GM23248 (cell line): Measurements from ENCODE around the gene LOXL3. TPM values are rescaled to one million over a fixed set of nuclear protein-coding genes. Genes with fewer than 3 reads are reported as not detected.
A peak's percentile ranks its signal among the peaks of the same experiment; 100 is the strongest.

ENCODE experiments used
- DNase-seq: peaks from one replicate; pipeline ENCODE4 v3.0.0-alpha.2; 2015
- H2AFZ ChIP-seq: fragments of 200-600 bp; sonication (generic); 2 replicates; pipeline ENCODE4 v1.6.1; 2016; ENCODE audit warnings: antibody characterized with exemption
- H3F3A ChIP-seq: fragments of 200-600 bp; sonication (generic); 2 replicates; pipeline ENCODE4 v1.6.1; 2016; ENCODE audit warnings: mild to moderate bottlenecking, antibody characterized with exemption, mixed run types; ENCODE audit not compliant: insufficient read depth
- H3K27ac ChIP-seq: fragments of 200-600 bp; sonication (generic); 2 replicates; pipeline ENCODE4 v1.5.1; 2016; ENCODE audit warnings: mild to moderate bottlenecking
- H3K27me3 ChIP-seq: fragments of 200-600 bp; sonication (generic); replicated peaks from 2 replicates; pipeline ENCODE4 v1.6.1; 2016; ENCODE audit warnings: mild to moderate bottlenecking; ENCODE audit not compliant: insufficient read depth
- H3K36me3 ChIP-seq: fragments of 200-600 bp; sonication (generic); 2 replicates; pipeline ENCODE4 v1.6.1; 2016; ENCODE audit warnings: low read depth, mild to moderate bottlenecking
- H3K4me1 ChIP-seq: fragments of 200-600 bp; sonication (generic); 2 replicates; pipeline ENCODE4 v1.6.1; 2016; ENCODE audit warnings: mild to moderate bottlenecking; ENCODE audit not compliant: insufficient read depth
- H3K4me2 ChIP-seq: fragments of 200-600 bp; sonication (generic); one replicate; pipeline ENCODE4 v1.6.1; 2016; ENCODE audit warnings: mild to moderate bottlenecking; ENCODE audit not compliant: unreplicated experiment
- H3K4me3 ChIP-seq: fragments of 200-600 bp; sonication (generic); 2 replicates; pipeline ENCODE4 v1.5.1; 2016; ENCODE audit warnings: mild to moderate bottlenecking
- H3K79me2 ChIP-seq: fragments of 200-600 bp; sonication (generic); 2 replicates; pipeline ENCODE4 v1.6.1; 2016; ENCODE audit warnings: mild to moderate bottlenecking; ENCODE audit not compliant: insufficient read depth
- H3K9ac ChIP-seq: fragments of 200-600 bp; sonication (generic); 2 replicates; pipeline ENCODE4 v1.6.1; 2016; ENCODE audit warnings: mild to moderate bottlenecking
- H3K9me2 ChIP-seq: fragments of 200-600 bp; sonication (generic); 2 replicates; pipeline ENCODE4 v1.6.1; 2016; ENCODE audit warnings: mixed run types, mild to moderate bottlenecking, moderate library complexity; ENCODE audit not compliant: insufficient read depth
- H3K9me3 ChIP-seq: fragments of 200-600 bp; sonication (generic); one replicate; pipeline ENCODE4 v1.6.1; 2017; ENCODE audit warnings: low read depth
- H4K20me1 ChIP-seq: fragments of 200-600 bp; sonication (generic); 2 replicates; pipeline ENCODE4 v1.6.0; 2016; ENCODE audit not compliant: insufficient read depth
- EZH2 ChIP-seq: fragments of 200-600 bp; sonication (generic); IDR thresholded peaks from 2 replicates; pipeline ENCODE4 v1.6.1; 2018; ENCODE audit warnings: antibody characterized with exemption, mild to moderate bottlenecking; ENCODE audit not compliant: insufficient read depth, poor library complexity, severe bottlenecking
- EZH2phosphoT487 ChIP-seq: fragments of 200-600 bp; sonication (generic); IDR thresholded peaks from 2 replicates; pipeline ENCODE4 v1.6.1; 2018; ENCODE audit warnings: antibody characterized with exemption, moderate library complexity, mild to moderate bottlenecking, low read depth; ENCODE audit not compliant: insufficient read depth
- WGBS, 2 experiments: methylation state at CpG; one replicate each; pipeline ENCODE4 v1.1.6; 2015 to 2017; ENCODE audit warnings: low lambda C conversion rate in 2 of 2, low coverage in 1 of 2; ENCODE audit errors: missing lambda C conversion rate in 2 of 2; 5-methylcytosine and 5-hydroxymethylcytosine counted together
- in situ Hi-C: fragments of 300-500 bp; cut with MboI; formaldehyde crosslinking; loops from 2 replicates; pipeline ENCODE4 v1.15.0; 2020
- polyA plus RNA-seq: library from polyadenylated mRNA; unstranded; fragments of >200 nt; fragmentation: Nextera tagmentation; extraction: Ambion mirVana; gene quantifications from 2 replicates; pipeline ENCODE4 v1.2.1, GENCODE V29; 2016
- total RNA-seq: library from RNA; depleted of rRNA; stranded (reverse); fragments of >200 nt; shearing (Covaris generic); gene quantifications from 2 replicates; pipeline ENCODE4 v1.2.3, GENCODE V29; 2014

The LOXL3 gene
- total and polyA plus RNA-seq, 2 experiments from 2014 or later, result 52.4 to 55.2 TPM

- Histone ChIP-seq H3K9ac (peak overlapping the region; percentile 74), H3K27ac (peak overlapping the region; percentile 56)
- in situ Hi-C loops, result loop anchor here (5.0 kb wide), 1 partner anchor 84 kb away; no protein-coding TSS in a partner anchor
Observed at GRCh38 chr2:74503506-74504475, 50.0 kb downstream of the LOXL3 start.

GRCh38 chr2:74502720-74503505 is 50.8 kb downstream of the LOXL3 start:
- Histone ChIP-seq H4K20me1 (no peaks in the 10 kb centered on the region), H3K4me1 (peaks cover 33% of the 10 kb centered on the region), H3K9me2 (no peaks in the 10 kb centered on the region), H3F3A (peaks cover 18% of the 10 kb centered on the region), H3K9ac (peak overlapping the region; percentile 74), H3K79me2 (peaks cover 26% of the 10 kb centered on the region), H2AFZ (peak overlapping the region; percentile 84), H3K36me3 (no peaks in the 10 kb centered on the region), H3K27ac (peak overlapping the region; percentile 56), H3K4me3 (peak overlapping the region; percentile 76), H3K27me3 (no peaks in the 10 kb centered on the region), H3K4me2 (peak overlapping the region; percentile 92), H3K9me3 (no peaks in the 10 kb centered on the region)
- in situ Hi-C loops, result loop anchor here (5.0 kb wide), 1 partner anchor 84 kb away; no protein-coding TSS in a partner anchor
- WGBS, 2 experiments, result 2% methylated on average over 24 to 54 of the region's 67 CpGs
- TF ChIP-seq EZH2 (no peak), EZH2phosphoT487 (no peak)
- DNase-seq, result peak; percentile 93

More at GRCh38 chr2:74503506-74504475, 50.0 kb downstream of the LOXL3 start:
- WGBS, 2 experiments, result 51 to 59% methylated on average over 29 to 45 of the region's 45 CpGs
- Histone ChIP-seq H3K4me2 (peak overlapping the region; percentile 92), H3K9me2 (no peaks in the 10 kb centered on the region), H3K4me3 (peak overlapping the region; percentile 76), H3K9me3 (no peaks in the 10 kb centered on the region), H2AFZ (peak overlapping the region; percentile 84), H3K4me1 (peaks cover 27% of the 10 kb centered on the region), H3F3A (peaks cover 18% of the 10 kb centered on the region), H3K79me2 (peaks cover 26% of the 10 kb centered on the region), H3K27me3 (no peaks in the 10 kb centered on the region), H3K36me3 (no peaks in the 10 kb centered on the region), H4K20me1 (no peaks in the 10 kb centered on the region)
- TF ChIP-seq EZH2phosphoT487 (no peak), EZH2 (no peak)
- no peak for DNase-seq

DNA sequence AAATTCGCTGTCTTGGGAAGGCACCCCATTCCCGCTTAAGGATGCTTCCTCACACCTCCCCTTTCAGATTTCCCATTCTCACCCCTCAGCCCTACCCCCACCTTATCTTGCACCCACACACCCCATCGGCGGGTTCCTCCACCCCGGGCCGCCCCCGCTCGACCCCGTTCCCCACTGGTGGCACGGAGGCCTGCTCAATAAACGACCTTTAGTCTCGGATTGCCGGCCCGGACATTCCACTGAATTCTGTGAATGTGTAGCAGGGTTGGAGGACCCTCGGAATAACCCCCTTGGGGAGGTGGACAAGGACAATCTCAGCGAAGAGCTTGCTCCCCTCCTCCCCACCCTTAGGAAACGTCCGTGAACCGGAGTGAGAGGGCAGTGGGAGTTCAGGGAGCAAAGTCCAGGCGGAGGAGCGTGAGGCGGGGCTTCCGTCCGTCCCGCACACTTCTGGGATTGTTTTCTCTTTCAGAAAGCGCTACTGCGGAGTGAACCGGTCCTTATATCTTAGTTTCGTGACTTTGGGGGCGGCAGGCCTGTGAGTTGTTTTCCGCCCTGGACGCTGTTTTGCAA is 51.5 kb downstream of the LOXL3 start:
- Histone ChIP-seq H3K27ac (no peak overlapping the region), H3K9me2 (no peaks in the 10 kb centered on the region), H3K4me3 (peak overlapping the region; percentile 76), H4K20me1 (no peaks in the 10 kb centered on the region), H3K27me3 (no peaks in the 10 kb centered on the region), H2AFZ (peak overlapping the region; percentile 84), H3K9me3 (no peaks in the 10 kb centered on the region), H3K9ac (peak overlapping the region; percentile 74), H3F3A (peaks cover 18% of the 10 kb centered on the region), H3K79me2 (peaks cover 26% of the 10 kb centered on the region), H3K36me3 (no peaks in the 10 kb centered on the region), H3K4me1 (peaks cover 33% of the 10 kb centered on the region), H3K4me2 (peak overlapping the region; percentile 92)
- in situ Hi-C loops, result loop anchor here (5.0 kb wide), 1 partner anchor 85 kb away; no protein-coding TSS in a partner anchor
- DNase-seq, result peak; percentile 39
- WGBS, 2 experiments, result 32 to 35% methylated on average over 32 of the region's 32 CpGs
- TF ChIP-seq EZH2, result no peak
- no peak for TF ChIP-seq EZH2phosphoT487

- Histone ChIP-seq H2AFZ (no peak overlapping the region), H3K79me2 (peaks cover 20% of the 10 kb centered on the region), H3K9me2 (no peaks in the 10 kb centered on the region), H3K4me2 (peak overlapping the region; percentile 92), H3K4me3 (peak overlapping the region; percentile 76; the same call in 1 of the 2 replicates), H3K9me3 (no peaks in the 10 kb centered on the region), H3K27me3 (no peaks in the 10 kb centered on the region), H3K36me3 (no peaks in the 10 kb centered on the region), H4K20me1 (no peaks in the 10 kb centered on the region), H3K4me1 (peaks cover 30% of the 10 kb centered on the region), H3F3A (peaks cover 13% of the 10 kb centered on the region), H3K27ac (no peak overlapping the region), H3K9ac (no peak overlapping the region)
- WGBS, 2 experiments, result 83 to 84% methylated on average over 18 of the region's 18 CpGs
- in situ Hi-C loops, result loop anchor here (5.0 kb wide), 1 partner anchor 86 kb away; no protein-coding TSS in a partner anchor
- no peak for DNase-seq
- TF ChIP-seq EZH2 (no peak), EZH2phosphoT487 (no peak)
Observed at GRCh38 chr2:74501335-74502071, 52.2 kb downstream of the LOXL3 start.
